MM.1S (cell line): ENCODE measurements around the gene ZNF516.

Source experiments
- DNase-seq: peaks from one replicate; pipeline ENCODE4 v3.0.0-alpha.2; 2015
- H2AFZ ChIP-seq: fragments of 300-600 bp; sonication (generic); 2 replicates; pipeline ENCODE4 v1.6.0; 2016; ENCODE audit warnings: antibody characterized with exemption, low read length
- H3F3A ChIP-seq: fragments of 300-600 bp; sonication (generic); 2 replicates; pipeline ENCODE4 v1.6.1; 2016; ENCODE audit warnings: mild to moderate bottlenecking, antibody characterized with exemption, low read length, moderate library complexity, mixed read lengths; ENCODE audit not compliant: insufficient read depth
- H3K27ac ChIP-seq: fragments of 300-600 bp; sonication (generic); 2 replicates; pipeline ENCODE4 v1.5.1; 2016; ENCODE audit warnings: mild to moderate bottlenecking, low read length
- H3K27me3 ChIP-seq: fragments of 300-600 bp; sonication (generic); replicated peaks from 2 replicates; pipeline ENCODE4 v1.6.0; 2016; ENCODE audit warnings: low read length; ENCODE audit not compliant: insufficient read depth
- H3K36me3 ChIP-seq: fragments of 300-600 bp; sonication (generic); replicated peaks from 2 replicates; pipeline ENCODE4 v1.6.1; 2016; ENCODE audit warnings: mild to moderate bottlenecking, low read length, mixed read lengths; ENCODE audit not compliant: insufficient read depth
- H3K4me1 ChIP-seq: fragments of 300-600 bp; sonication (generic); 2 replicates; pipeline ENCODE4 v1.6.1; 2016; ENCODE audit warnings: low read length, mixed read lengths
- H3K4me2 ChIP-seq: fragments of 300-600 bp; sonication (generic); 2 replicates; pipeline ENCODE4 v1.6.0; 2016; ENCODE audit warnings: low read depth, low read length
- H3K4me3 ChIP-seq: fragments of 300-600 bp; sonication (generic); 2 replicates; pipeline ENCODE4 v1.5.1; 2016; ENCODE audit warnings: low read length, mixed read lengths
- H3K79me2 ChIP-seq: fragments of 300-600 bp; sonication (generic); 2 replicates; pipeline ENCODE4 v1.6.1; 2016; ENCODE audit warnings: mixed run types, low read length, mixed read lengths
- H3K9ac ChIP-seq: fragments of 300-600 bp; sonication (generic); 2 replicates; pipeline ENCODE4 v1.6.1; 2016; ENCODE audit warnings: low read length, mixed read lengths
- H3K9me2 ChIP-seq: fragments of 300-600 bp; sonication (generic); replicated peaks from 2 replicates; pipeline ENCODE4 v1.6.1; 2016; ENCODE audit warnings: mild to moderate bottlenecking, low read length, mixed read lengths; ENCODE audit not compliant: insufficient read depth
- H3K9me3 ChIP-seq: fragments of 300-600 bp; sonication (generic); replicated peaks from 2 replicates; pipeline ENCODE4 v1.6.1; 2016; ENCODE audit warnings: mild to moderate bottlenecking, low read length, mixed read lengths; ENCODE audit not compliant: insufficient read depth
- H4K20me1 ChIP-seq: fragments of 300-600 bp; sonication (generic); 2 replicates; pipeline ENCODE4 v1.6.1; 2016; ENCODE audit warnings: mild to moderate bottlenecking, low read length, moderate library complexity, mixed read lengths; ENCODE audit not compliant: insufficient read depth
- CTCF ChIP-seq: fragments of 300-600 bp; sonication (generic); IDR thresholded peaks from 2 replicates; pipeline ENCODE4 v1.5.1; 2016; ENCODE audit warnings: antibody characterized with exemption, low read length, mixed read lengths
- EZH2 ChIP-seq: fragments of 300-600 bp; sonication (generic); optimal IDR thresholded peaks from 2 replicates; pipeline ENCODE3; 2017; ENCODE audit warnings: low read depth, mild to moderate bottlenecking, antibody characterized with exemption, low read length, mixed read lengths
- EZH2phosphoT487 ChIP-seq: fragments of 300-600 bp; sonication (generic); IDR thresholded peaks from 2 replicates; pipeline ENCODE4 v1.6.1; 2018; ENCODE audit warnings: antibody characterized with exemption, low read length

Gene ZNF516

GRCh38 chr18:76430636-76431035, 64.4 kb downstream of the ZNF516 start:
- no peak overlapping the region for H3K27ac ChIP-seq
- H3K4me3 ChIP-seq = no peak overlapping the region
- H3K79me2 ChIP-seq = no peaks in the 10 kb centered on the region
- H3K9me2 ChIP-seq = no peaks in the 10 kb centered on the region
- H4K20me1 ChIP-seq = no peaks in the 10 kb centered on the region
- H3K27me3 ChIP-seq = no peaks in the 10 kb centered on the region
- TF ChIP-seq CTCF (no peak), EZH2phosphoT487 (no peak), EZH2 (no peak)
- no peaks in the 10 kb centered on the region for H3K4me1 ChIP-seq
- no peak overlapping the region for H2AFZ ChIP-seq
- no peaks in the 10 kb centered on the region for H3F3A ChIP-seq
- no peaks in the 10 kb centered on the region for H3K9me3 ChIP-seq
- H3K9ac ChIP-seq = no peak overlapping the region
- H3K4me2 ChIP-seq = no peak overlapping the region
- no peaks in the 10 kb centered on the region for H3K36me3 ChIP-seq
- no peak for DNase-seq

- H3K4me1 ChIP-seq = no peaks in the 10 kb centered on the region
These were observed 65.5 kb downstream of the ZNF516 start for GRCh38 chr18:76429262-76430126.

GRCh38 chr18:76428396-76429261, 66.4 kb downstream of the ZNF516 start:
- Histone ChIP-seq H3K9ac (no peak overlapping the region), H3K4me3 (no peak overlapping the region), H2AFZ (no peak overlapping the region), H3K36me3 (no peaks in the 10 kb centered on the region), H3K4me1 (no peaks in the 10 kb centered on the region), H3K9me2 (no peaks in the 10 kb centered on the region), H3F3A (no peaks in the 10 kb centered on the region), H4K20me1 (no peaks in the 10 kb centered on the region), H3K27ac (no peak overlapping the region), H3K79me2 (no peaks in the 10 kb centered on the region), H3K4me2 (no peak overlapping the region), H3K27me3 (no peaks in the 10 kb centered on the region), H3K9me3 (no peaks in the 10 kb centered on the region)
- no peak for TF ChIP-seq EZH2phosphoT487
- TF ChIP-seq EZH2 = no peak
- no peak for TF ChIP-seq CTCF
- no peak for DNase-seq

More at GRCh38 chr18:76429262-76430126, 65.5 kb downstream of the ZNF516 start:
- Histone ChIP-seq H3K4me2 (no peak overlapping the region), H3K4me3 (no peak overlapping the region), H3K9me2 (no peaks in the 10 kb centered on the region), H3K36me3 (no peaks in the 10 kb centered on the region), H3K9ac (no peak overlapping the region), H3K79me2 (no peaks in the 10 kb centered on the region), H3F3A (no peaks in the 10 kb centered on the region), H4K20me1 (no peaks in the 10 kb centered on the region), H3K27me3 (no peaks in the 10 kb centered on the region), H3K27ac (no peak overlapping the region), H2AFZ (no peak overlapping the region), H3K9me3 (no peaks in the 10 kb centered on the region)
- no peak for DNase-seq
- no peak for TF ChIP-seq EZH2
- TF ChIP-seq CTCF = no peak
- TF ChIP-seq EZH2phosphoT487 = no peak
